ENCODE measurements around the gene KAZN. TPM values are rescaled to one million over a fixed set of nuclear protein-coding genes. Genes with fewer than 3 reads are reported as not detected.

KAZN gene
- total RNA-seq, 4 donors from 2014 or later, result 0.77 to 12.3 (median 4.9) TPM

- no peaks in the 10 kb centered on the region for H3K9me3 ChIP-seq
- intact Hi-C loops (cut with DNase I; ENCODE audit: low total_unique reads), result loop anchor here (10.0 kb wide), 1 partner anchor 108 kb away; no protein-coding TSS in a partner anchor
- no peak for TF ChIP-seq CTCF (IDR thresholded peaks at IDR 0.05)
- no peak for TF ChIP-seq POLR2A (IDR thresholded peaks at IDR 0.05)
- no peaks in the 10 kb centered on the region for H3K27me3 ChIP-seq
- H3K36me3 ChIP-seq, result no peaks in the 10 kb centered on the region
- DNase-seq, result no peak
- H3K4me1 ChIP-seq, result peaks cover 0 to 5% of the 10 kb centered on the region in 2 donors
- H3K4me3 ChIP-seq, result no peak overlapping the region
- H3K27ac ChIP-seq, result no peak overlapping the region
These were observed 558.4 kb downstream of the KAZN start for GRCh38 chr1:15156807-15157380.

GRCh38 chr1:15157524-15158399 lies 559.3 kb downstream of the KAZN start:
- TF ChIP-seq POLR2A (IDR thresholded peaks at IDR 0.05) (no peak), CTCF (IDR thresholded peaks at IDR 0.05) (no peak)
- intact Hi-C loops (cut with DNase I; ENCODE audit: low total_unique reads), result loop anchor here (10.0 kb wide), 1 partner anchor 107 kb away; no protein-coding TSS in a partner anchor
- Histone ChIP-seq H3K27me3 (no peaks in the 10 kb centered on the region), H3K9me3 (no peaks in the 10 kb centered on the region), H3K36me3 (no peaks in the 10 kb centered on the region), H3K4me3 (no peak overlapping the region), H3K27ac (no peak overlapping the region), H3K4me1 (peaks cover 0 to 5% of the 10 kb centered on the region in 2 donors)
- DNase-seq, result no peak

- DNase-seq, result no peak
- Histone ChIP-seq H3K4me1 (peaks cover 0 to 5% of the 10 kb centered on the region in 2 donors), H3K4me3 (no peak overlapping the region), H3K27me3 (no peaks in the 10 kb centered on the region), H3K9me3 (no peaks in the 10 kb centered on the region), H3K27ac (no peak overlapping the region), H3K36me3 (no peaks in the 10 kb centered on the region)
- intact Hi-C loops (cut with DNase I; ENCODE audit: low total_unique reads), result loop anchor here (10.0 kb wide), 1 partner anchor 106 kb away; no protein-coding TSS in a partner anchor
- TF ChIP-seq CTCF (IDR thresholded peaks at IDR 0.05) (no peak), POLR2A (IDR thresholded peaks at IDR 0.05) (no peak)
These were observed 560.2 kb downstream of the KAZN start for GRCh38 chr1:15158506-15159165.

- peaks cover 0 to 5% of the 10 kb centered on the region in 2 donors for H3K4me1 ChIP-seq
- no peaks in the 10 kb centered on the region for H3K36me3 ChIP-seq
- H3K4me3 ChIP-seq, result no peak overlapping the region
- no peak for DNase-seq
- H3K9me3 ChIP-seq, result no peaks in the 10 kb centered on the region
- intact Hi-C loops (cut with DNase I; ENCODE audit: low total_unique reads), result loop anchor here (10.0 kb wide), 1 partner anchor 106 kb away; no protein-coding TSS in a partner anchor
- H3K27me3 ChIP-seq, result no peaks in the 10 kb centered on the region
- TF ChIP-seq POLR2A (IDR thresholded peaks at IDR 0.05), result no peak
- no peak for TF ChIP-seq CTCF (IDR thresholded peaks at IDR 0.05)
- H3K27ac ChIP-seq, result no peak overlapping the region
These were observed 560.7 kb downstream of the KAZN start for GRCh38 chr1:15159166-15159555.
